Measurements from ENCODE around the gene VPS16.
"Not testable (repeated sequence)": the region's sequence is repeated elsewhere in the genome, so short reads cannot be mapped to it uniquely, and the experiment has no call there.

VPS16 gene

GRCh38 chr20:2826655-2827054 is 13.9 kb upstream of the VPS16 start:
- DNase-seq (ENCODE audit: low read depth) = no peak
- no peak overlapping the region for H3K4me3 ChIP-seq (ENCODE audit: low read depth, low read length)
- TF ChIP-seq POLR2A (IDR thresholded peaks at IDR 0.05; ENCODE audit: extremely low read depth, insufficient read length) (no peak), MYC (IDR thresholded peaks at IDR 0.05; ENCODE audit: low read depth, low read length) (no peak), CTCF (IDR thresholded peaks at IDR 0.05; ENCODE audit: low read depth, low read length) (no peak)
- TF ChIP-seq, protein P1, sequence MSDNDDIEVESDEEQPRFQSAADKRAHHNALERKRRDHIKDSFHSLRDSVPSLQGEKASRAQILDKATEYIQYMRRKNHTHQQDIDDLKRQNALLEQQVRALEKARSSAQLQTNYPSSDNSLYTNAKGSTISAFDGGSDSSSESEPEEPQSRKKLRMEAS (IDR thresholded peaks at IDR 0.05; ENCODE audit: low read depth, low read length) = no peak

DNA sequence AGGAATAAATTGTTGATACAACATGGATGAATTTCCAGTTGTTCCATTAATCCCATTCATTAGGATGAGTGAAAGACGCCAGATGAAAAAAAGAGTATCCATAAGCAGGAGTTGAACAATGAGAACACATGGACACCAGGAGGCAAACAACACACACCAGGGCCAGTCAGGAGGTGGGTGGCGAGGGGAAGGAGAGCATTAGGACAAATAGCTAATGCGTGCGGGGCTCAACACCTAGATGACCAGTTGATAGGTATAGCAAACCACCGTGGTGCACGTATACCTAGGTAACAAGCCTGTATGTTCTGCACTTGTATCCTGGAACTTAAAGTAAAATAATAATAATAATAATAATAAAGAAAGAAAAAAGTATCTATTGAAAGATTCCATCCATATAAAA is 11.2 kb upstream of the VPS16 start:
- DNase-seq (ENCODE audit: low read depth) = no peak

DNA sequence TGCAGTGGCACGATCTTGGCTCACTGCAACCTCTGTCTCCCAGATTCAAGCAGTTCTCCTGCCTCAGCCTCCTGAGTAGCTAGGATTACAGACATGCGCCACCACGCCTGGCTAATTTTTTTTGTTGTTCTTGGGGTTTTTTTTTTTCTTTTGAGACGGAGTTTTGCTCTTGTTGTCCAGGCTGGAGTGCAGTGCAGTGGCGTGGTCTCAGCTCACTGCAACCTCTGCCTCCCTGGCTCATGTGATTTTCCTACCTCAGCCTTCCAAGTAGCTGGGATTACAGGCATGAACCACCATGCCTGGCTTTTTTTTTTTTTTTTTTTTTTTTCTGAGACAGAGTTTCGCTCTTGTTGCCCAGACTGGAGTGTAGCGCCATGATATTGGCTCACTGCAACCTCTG is 9.3 kb upstream of the VPS16 start:
- DNase-seq (ENCODE audit: low read depth); H3K4me3 ChIP-seq (ENCODE audit: low read depth, low read length): not testable (repeated sequence)

More for the DNA sequence above, 11.2 kb upstream of the VPS16 start:
- no peak overlapping the region for H3K4me3 ChIP-seq (ENCODE audit: low read depth, low read length)
- TF ChIP-seq, protein P1 (IDR thresholded peaks at IDR 0.05; ENCODE audit: low read depth, low read length) = no peak
- TF ChIP-seq POLR2A (IDR thresholded peaks at IDR 0.05; ENCODE audit: extremely low read depth, insufficient read length) (no peak), CTCF (IDR thresholded peaks at IDR 0.05; ENCODE audit: low read depth, low read length) (no peak), MYC (IDR thresholded peaks at IDR 0.05; ENCODE audit: low read depth, low read length) (no peak)

DNA sequence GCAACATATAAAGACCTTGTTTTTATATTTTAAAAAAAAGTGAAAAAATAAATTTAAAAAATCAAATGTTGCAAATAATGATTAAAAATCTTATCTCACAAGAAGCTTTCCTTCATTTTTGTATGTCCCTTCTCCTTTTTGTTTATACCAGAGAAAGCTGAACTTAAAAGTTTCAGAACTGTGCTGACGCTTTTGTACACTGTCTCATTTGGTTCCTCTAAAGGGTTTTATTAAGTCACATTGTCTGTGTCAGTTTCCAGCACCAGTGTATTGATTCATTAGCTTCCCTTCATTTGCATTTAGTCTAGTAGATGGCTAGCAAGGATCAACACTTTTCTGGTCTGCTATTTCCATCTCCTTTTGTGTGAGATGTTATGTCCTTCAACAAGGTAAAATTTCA is 6.8 kb upstream of the VPS16 start:
- no peak overlapping the region for H3K4me3 ChIP-seq (ENCODE audit: low read depth, low read length)
- no peak for TF ChIP-seq MYC (IDR thresholded peaks at IDR 0.05; ENCODE audit: low read depth, low read length)
- no peak for TF ChIP-seq CTCF (IDR thresholded peaks at IDR 0.05; ENCODE audit: low read depth, low read length)
- TF ChIP-seq, protein P1 (IDR thresholded peaks at IDR 0.05; ENCODE audit: low read depth, low read length) = no peak
- no peak for TF ChIP-seq POLR2A (IDR thresholded peaks at IDR 0.05; ENCODE audit: extremely low read depth, insufficient read length)
- no peak for DNase-seq (ENCODE audit: low read depth)

- no peak overlapping the region for H3K4me3 ChIP-seq (ENCODE audit: low read depth, low read length)
- TF ChIP-seq POLR2A (IDR thresholded peaks at IDR 0.05; ENCODE audit: extremely low read depth, insufficient read length) (no peak), MYC (IDR thresholded peaks at IDR 0.05; ENCODE audit: low read depth, low read length) (no peak), CTCF (IDR thresholded peaks at IDR 0.05; ENCODE audit: low read depth, low read length) (no peak)
- TF ChIP-seq, protein P1 (IDR thresholded peaks at IDR 0.05; ENCODE audit: low read depth, low read length) = no peak
- no peak for DNase-seq (ENCODE audit: low read depth)
Measured at GRCh38 chr20:2834401-2835110, 6.0 kb upstream of the VPS16 start.

DNA sequence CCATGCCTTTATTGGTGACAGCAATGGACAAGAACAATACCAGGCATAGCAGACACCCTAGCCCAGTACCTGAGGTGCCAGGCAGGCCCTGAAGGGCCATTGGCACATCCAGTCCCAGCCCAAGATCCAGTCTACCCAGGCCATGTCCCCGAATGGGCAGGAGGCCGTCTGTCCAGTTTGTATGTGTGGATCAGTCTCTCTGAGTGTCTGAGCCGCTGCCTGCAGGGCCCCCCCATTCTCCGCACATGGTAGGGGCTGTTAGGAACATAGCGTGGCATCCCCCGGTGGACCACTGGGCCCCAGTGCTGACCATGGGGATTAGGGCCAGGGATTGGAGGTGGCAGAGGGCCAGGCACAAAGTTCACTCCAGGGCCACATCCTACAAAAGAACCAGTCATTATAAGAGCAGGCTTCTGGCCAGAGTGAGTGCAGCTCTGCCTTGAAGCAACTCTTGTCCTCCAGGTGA is 5.2 kb upstream of the VPS16 start:
- TF ChIP-seq, protein P1 (IDR thresholded peaks at IDR 0.05; ENCODE audit: low read depth, low read length) = no peak
- no peak for TF ChIP-seq POLR2A (IDR thresholded peaks at IDR 0.05; ENCODE audit: extremely low read depth, insufficient read length)
- no peak for TF ChIP-seq CTCF (IDR thresholded peaks at IDR 0.05; ENCODE audit: low read depth, low read length)
- no peak for TF ChIP-seq MYC (IDR thresholded peaks at IDR 0.05; ENCODE audit: low read depth, low read length)
- DNase-seq (ENCODE audit: low read depth) = no peak
- H3K4me3 ChIP-seq (ENCODE audit: low read depth, low read length) = no peak overlapping the region
